ENCODE data around the gene RPS6KL1. TPM values are rescaled to one million over a fixed set of nuclear protein-coding genes. Genes with fewer than 3 reads are reported as not detected.

RPS6KL1 gene
- total RNA-seq, 1 experiment from 2014 or later, result 17.9 TPM

GRCh38 chr14:74912111-74912510 lies 10.9 kb downstream of the RPS6KL1 start:
- TF ChIP-seq EZH2phosphoT487 (IDR thresholded peaks at IDR 0.05; ENCODE audit: borderline replicate concordance, low read length) (no peak), EZH2 (IDR thresholded peaks at IDR 0.05; ENCODE audit: low read length, unreplicated experiment) (no peak), CTCF (conservative IDR thresholded peaks at IDR 0.05; ENCODE audit: low read depth, low read length) (no peak)
- Histone ChIP-seq H3K27me3 (ENCODE audit: low read length) (no peaks in the 10 kb centered on the region), H3K4me1 (ENCODE audit: insufficient read depth, low read length) (no peaks in the 10 kb centered on the region), H2AFZ (ENCODE audit: low read length) (no peak overlapping the region), H3F3A (ENCODE audit: low read length, unreplicated experiment) (no peaks in the 10 kb centered on the region), H3K27ac (ENCODE audit: low read length) (no peak overlapping the region), H3K36me3 (ENCODE audit: low read depth, low read length) (no peaks in the 10 kb centered on the region), H4K20me1 (ENCODE audit: low read length) (no peaks in the 10 kb centered on the region), H3K4me2 (ENCODE audit: low read length) (no peak overlapping the region), H3K79me2 (ENCODE audit: low read length) (no peaks in the 10 kb centered on the region), H3K4me3 (ENCODE audit: low read length) (no peak overlapping the region), H3K9me3 (ENCODE audit: low read length) (no peaks in the 10 kb centered on the region), H3K9ac (ENCODE audit: low read length) (no peak overlapping the region), H3K9me2 (replicated peaks; ENCODE audit: low read length) (no peaks in the 10 kb centered on the region)
- intact Hi-C loops (cut with micrococcal nuclease), result no loop called here
- ChIA-PET POLR2A (ENCODE audit: unreplicated experiment) (interaction anchor here (0.6 kb wide), 1 partner anchor 34 kb away, joined by 13 read pairs; no protein-coding TSS in a partner anchor), CTCF (interaction anchor here (0.5 kb wide), 1 partner anchor 178 kb away, joined by 5 read pairs; no protein-coding TSS in a partner anchor)
- DNase-seq (no peak), ATAC-seq (no peak)
- no TSS peak for BruUV-seq (replicated peaks)

GRCh38 chr14:74911704-74912103 lies 11.4 kb downstream of the RPS6KL1 start:
- ChIA-PET CTCF (interaction anchor here (0.5 kb wide), 1 partner anchor 178 kb away, joined by 5 read pairs; no protein-coding TSS in a partner anchor), POLR2A (ENCODE audit: unreplicated experiment) (interaction anchor here (0.6 kb wide), 1 partner anchor 33 kb away, joined by 13 read pairs; no protein-coding TSS in a partner anchor)
- ATAC-seq, result no peak

More at GRCh38 chr14:74911704-74912103, 11.4 kb downstream of the RPS6KL1 start:
- Histone ChIP-seq H3K9me3 (ENCODE audit: low read length) (no peaks in the 10 kb centered on the region), H3K79me2 (ENCODE audit: low read length) (no peaks in the 10 kb centered on the region), H4K20me1 (ENCODE audit: low read length) (no peaks in the 10 kb centered on the region), H3K9me2 (replicated peaks; ENCODE audit: low read length) (no peaks in the 10 kb centered on the region), H3K27me3 (ENCODE audit: low read length) (no peaks in the 10 kb centered on the region), H3K4me3 (ENCODE audit: low read length) (no peak overlapping the region), H2AFZ (ENCODE audit: low read length) (no peak overlapping the region), H3K4me2 (ENCODE audit: low read length) (no peak overlapping the region), H3K4me1 (ENCODE audit: insufficient read depth, low read length) (no peaks in the 10 kb centered on the region), H3K9ac (ENCODE audit: low read length) (no peak overlapping the region), H3K36me3 (ENCODE audit: low read depth, low read length) (no peaks in the 10 kb centered on the region), H3F3A (ENCODE audit: low read length, unreplicated experiment) (no peaks in the 10 kb centered on the region), H3K27ac (ENCODE audit: low read length) (no peak overlapping the region)
- intact Hi-C loops (cut with micrococcal nuclease), result no loop called here
- no TSS peak for BruUV-seq (replicated peaks)
- TF ChIP-seq EZH2 (IDR thresholded peaks at IDR 0.05; ENCODE audit: low read length, unreplicated experiment), result no peak
- no peak for TF ChIP-seq CTCF (conservative IDR thresholded peaks at IDR 0.05; ENCODE audit: low read depth, low read length)
- TF ChIP-seq EZH2phosphoT487 (IDR thresholded peaks at IDR 0.05; ENCODE audit: borderline replicate concordance, low read length), result no peak
- DNase-seq, result no peak
